PC-9 (cell line): ENCODE data around the gene IL1F10. TPM values are rescaled to one million over a fixed set of nuclear protein-coding genes. Genes with fewer than 3 reads are reported as not detected.

ENCODE experiments used
- BruUV-seq: library from RNA; stranded (reverse); fragments of 400-500 nt; replicated peaks from 2 replicates; lab custom pipeline; 2021; lab: Mats Ljungman, UMichigan
- CTCF ChIA-PET: fragments of 300-600 bp; sonication (Branson Sonifier 250); formaldehyde crosslinking; loops from one replicate; lab custom pipeline; 2022; ENCODE audit warnings: antibody characterized with exemption; lab: Charles Lee
- POLR2A ChIA-PET: fragments of 300-600 bp; sonication (Branson Sonifier 250); formaldehyde crosslinking; loops from one replicate; lab custom pipeline; 2022; ENCODE audit warnings: antibody characterized with exemption; ENCODE audit not compliant: unreplicated experiment; lab: Charles Lee
- DNase-seq, 2 experiments: peaks; one replicate each; pipeline versions ENCODE4 v3.0.0 to v3.0.0-alpha.2; 2015 to 2022; ENCODE audit warnings: mixed read lengths in 1 of 2
- H2AFZ ChIP-seq: fragments of 200-600 bp; sonication (generic); 2 replicates; pipeline ENCODE4 v1.8.1; 2017; ENCODE audit warnings: antibody characterized with exemption
- H3F3A ChIP-seq: fragments of 200-600 bp; sonication (generic); 2 replicates; pipeline ENCODE4 v1.8.1; 2017; ENCODE audit warnings: antibody characterized with exemption, mild to moderate bottlenecking, low read depth; ENCODE audit not compliant: insufficient read depth
- H3K27ac ChIP-seq: fragments of 200-600 bp; sonication (generic); 2 replicates; pipeline ENCODE4 v1.6.1; 2016; ENCODE audit warnings: mixed run types
- H3K27me3 ChIP-seq: fragments of 200-600 bp; sonication (generic); 2 replicates; pipeline ENCODE4 v1.6.1; 2016; ENCODE audit warnings: low read depth, mixed run types; ENCODE audit not compliant: insufficient read depth
- H3K36me3 ChIP-seq: fragments of 200-600 bp; sonication (generic); 2 replicates; pipeline ENCODE4 v1.6.1; 2016; ENCODE audit warnings: low read depth, mixed run types
- H3K4me1 ChIP-seq: fragments of 200-600 bp; sonication (generic); replicated peaks from 2 replicates; pipeline ENCODE4 v1.6.1; 2016; ENCODE audit warnings: mixed run types; ENCODE audit not compliant: insufficient read depth
- H3K4me2 ChIP-seq: fragments of 200-600 bp; sonication (generic); 2 replicates; pipeline ENCODE4 v1.6.1; 2017; ENCODE audit warnings: mixed run types
- H3K4me3 ChIP-seq: fragments of 200-600 bp; sonication (generic); 2 replicates; pipeline ENCODE4 v1.6.1; 2016; ENCODE audit warnings: mixed run types
- H3K79me2 ChIP-seq: fragments of 200-600 bp; sonication (generic); 2 replicates; pipeline ENCODE4 v1.6.1; 2017; ENCODE audit warnings: low read depth, mixed run types
- H3K9me2 ChIP-seq: fragments of 200-600 bp; sonication (generic); 2 replicates; pipeline ENCODE4 v1.8.1; 2017; ENCODE audit warnings: mild to moderate bottlenecking; ENCODE audit not compliant: insufficient read depth
- H3K9me3 ChIP-seq: fragments of 200-600 bp; sonication (generic); 2 replicates; pipeline ENCODE4 v1.8.1; 2016; ENCODE audit warnings: low read depth; ENCODE audit not compliant: insufficient read depth
- H4K20me1 ChIP-seq: fragments of 200-600 bp; sonication (generic); 2 replicates; pipeline ENCODE4 v1.8.1; 2017; ENCODE audit not compliant: insufficient read depth
- CTCF ChIP-seq: fragments of 200-600 bp; sonication (generic); conservative IDR thresholded peaks from 2 replicates; pipeline ENCODE4 v1.6.1; 2017; ENCODE audit warnings: mixed run types, antibody characterized with exemption, mild to moderate bottlenecking, moderate library complexity
- EZH2 ChIP-seq: fragments of 200-600 bp; sonication (generic); IDR thresholded peaks from 2 replicates; pipeline ENCODE4 v1.8.0; 2017; ENCODE audit warnings: antibody characterized with exemption, low read depth
- intact Hi-C: fragments of 100-400 bp; cut with micrococcal nuclease; formaldehyde crosslinking; loops from one replicate; pipeline ENCODE4 v1.10.0; 2022; ENCODE audit not compliant: unreplicated experiment
- total RNA-seq: library from RNA; stranded (reverse); gene quantifications from 2 replicates; pipeline ENCODE4 v1.2.3, GENCODE V29; 2021

Gene IL1F10
- total RNA-seq, 1 experiment from 2014 or later, result not detected

GRCh38 chr2:113112441-113112840 is 44.7 kb downstream of the IL1F10 start:
- Histone ChIP-seq H2AFZ (no peak overlapping the region), H3K4me2 (no peak overlapping the region), H3K4me3 (no peak overlapping the region), H3K4me1 (peaks cover 20% of the 10 kb centered on the region), H3K27ac (no peak overlapping the region), H3K36me3 (no peaks in the 10 kb centered on the region), H3K79me2 (no peaks in the 10 kb centered on the region), H3K27me3 (no peaks in the 10 kb centered on the region), H3K9me2 (no peaks in the 10 kb centered on the region), H3F3A (0 out of 2 replicates have a peak, but pooled peaks cover 9% of the 10 kb centered on the region), H4K20me1 (no peaks in the 10 kb centered on the region), H3K9me3 (no peaks in the 10 kb centered on the region)
- no peak for DNase-seq
- POLR2A ChIA-PET, result no interaction called here
- no peak for TF ChIP-seq EZH2
- TF ChIP-seq CTCF, result no peak
- BruUV-seq, result no TSS peak
- intact Hi-C loops, result no loop called here
- CTCF ChIA-PET, result no interaction called here

GRCh38 chr2:113112871-113113270 is 45.1 kb downstream of the IL1F10 start:
- intact Hi-C loops, result no loop called here
- H3K9me2 ChIP-seq, result no peaks in the 10 kb centered on the region
- H3F3A ChIP-seq, result peaks cover 9% of the 10 kb centered on the region; the same call in 1 of the 2 replicates
- ChIA-PET CTCF (no interaction called here), POLR2A (interaction anchor here (0.5 kb wide), 1 partner anchor 140 kb away, joined by 3 read pairs; no protein-coding TSS in a partner anchor)
- H3K27me3 ChIP-seq, result no peaks in the 10 kb centered on the region
- H3K4me1 ChIP-seq, result peaks cover 23% of the 10 kb centered on the region
- DNase-seq, result no peak
- H3K4me3 ChIP-seq, result no peak overlapping the region
- no peaks in the 10 kb centered on the region for H3K79me2 ChIP-seq
- no TSS peak for BruUV-seq
- no peaks in the 10 kb centered on the region for H3K9me3 ChIP-seq
- TF ChIP-seq EZH2, result no peak
- TF ChIP-seq CTCF, result no peak
- H4K20me1 ChIP-seq, result no peaks in the 10 kb centered on the region
- H3K4me2 ChIP-seq, result no peak overlapping the region
- H3K36me3 ChIP-seq, result no peaks in the 10 kb centered on the region
- H2AFZ ChIP-seq, result no peak overlapping the region
- no peak overlapping the region for H3K27ac ChIP-seq

GRCh38 chr2:113113807-113114206 is 46.0 kb downstream of the IL1F10 start:
- Histone ChIP-seq H3F3A (peaks cover 9% of the 10 kb centered on the region; the same call in 1 of the 2 replicates), H3K4me1 (peaks cover 33% of the 10 kb centered on the region), H3K79me2 (no peaks in the 10 kb centered on the region), H3K27ac (no peak overlapping the region), H3K9me3 (no peaks in the 10 kb centered on the region), H3K4me3 (no peak overlapping the region), H3K4me2 (no peak overlapping the region), H4K20me1 (no peaks in the 10 kb centered on the region), H2AFZ (no peak overlapping the region), H3K9me2 (no peaks in the 10 kb centered on the region), H3K27me3 (no peaks in the 10 kb centered on the region), H3K36me3 (no peaks in the 10 kb centered on the region)
- no peak for TF ChIP-seq EZH2
- TF ChIP-seq CTCF, result no peak
- intact Hi-C loops, result no loop called here
- ChIA-PET POLR2A (no interaction called here), CTCF (no interaction called here)
- no peak for DNase-seq
- BruUV-seq, result no TSS peak
